OCI-LY1 (cell line): ENCODE data around the gene DHRS3.

Experiments
- H2AFZ ChIP-seq: fragments of 200-600 bp; sonication (generic), shearing (Covaris generic); 2 replicates; pipeline ENCODE4 v1.6.0; 2014; ENCODE audit warnings: antibody characterized with exemption, mild to moderate bottlenecking, low read length
- H3F3A ChIP-seq: fragments of 200-600 bp; sonication (generic), shearing (Covaris generic); 2 replicates; pipeline ENCODE4 v1.6.0; 2014; ENCODE audit warnings: mild to moderate bottlenecking, antibody characterized with exemption, low read length, moderate library complexity; ENCODE audit not compliant: insufficient read depth
- H3K27ac ChIP-seq: fragments of 200-600 bp; sonication (generic); 2 replicates; pipeline ENCODE4 v1.5.1; 2014; ENCODE audit warnings: low read length, mixed run types, mild to moderate bottlenecking, low read depth; ENCODE audit not compliant: poor library complexity, severe bottlenecking
- H3K27me3 ChIP-seq: fragments of 200-600 bp; sonication (generic); 2 replicates; pipeline ENCODE4 v1.6.0; 2014; ENCODE audit warnings: antibody characterized with exemption, mild to moderate bottlenecking, low read length, moderate library complexity; ENCODE audit not compliant: insufficient read depth
- H3K36me3 ChIP-seq: fragments of 200-600 bp; sonication (generic); 2 replicates; pipeline ENCODE4 v1.6.1; 2014; ENCODE audit warnings: mild to moderate bottlenecking, antibody characterized with exemption, low read length, moderate library complexity, mixed read lengths; ENCODE audit not compliant: insufficient read depth
- H3K4me1 ChIP-seq: fragments of 200-600 bp; sonication (generic); 2 replicates; pipeline ENCODE4 v1.5.1; 2014; ENCODE audit warnings: mild to moderate bottlenecking, low read length, moderate library complexity; ENCODE audit not compliant: insufficient read depth, severe bottlenecking
- H3K4me2 ChIP-seq: fragments of 200-600 bp; sonication (generic), shearing (Covaris generic); 2 replicates; pipeline ENCODE4 v1.6.1; 2014; ENCODE audit warnings: low read length
- H3K4me3 ChIP-seq: fragments of 200-600 bp; sonication (generic); 2 replicates; pipeline ENCODE4 v1.5.1; 2014; ENCODE audit warnings: low read length, low read depth, mild to moderate bottlenecking, mixed read lengths; ENCODE audit not compliant: poor library complexity, severe bottlenecking
- H3K79me2 ChIP-seq: fragments of 200-600 bp; shearing (Covaris generic); 2 replicates; pipeline ENCODE4 v1.6.1; 2016; ENCODE audit warnings: mixed run types, low read length, mixed read lengths; ENCODE audit not compliant: insufficient read depth
- H3K9ac ChIP-seq: fragments of 200-600 bp; sonication (generic), shearing (Covaris generic); 2 replicates; pipeline ENCODE4 v1.6.1; 2014; ENCODE audit warnings: mild to moderate bottlenecking, low read length, mixed read lengths
- H3K9me2 ChIP-seq: fragments of 200-600 bp; sonication (generic), shearing (Covaris generic); 2 replicates; pipeline ENCODE4 v1.6.1; 2014; ENCODE audit warnings: low read depth, mild to moderate bottlenecking, low read length, mixed read lengths
- H3K9me3 ChIP-seq: fragments of 200-600 bp; shearing (Covaris generic); 2 replicates; pipeline ENCODE4 v1.6.1; 2014; ENCODE audit warnings: low read length, mixed read lengths
- H4K20me1 ChIP-seq: fragments of 200-600 bp; sonication (generic), shearing (Covaris generic); 2 replicates; pipeline ENCODE4 v1.6.0; 2016; ENCODE audit warnings: mild to moderate bottlenecking, low read length; ENCODE audit not compliant: insufficient read depth
- EZH2 ChIP-seq: fragments of 200-600 bp; sonication (generic), shearing (Covaris generic); IDR thresholded peaks from 2 replicates; pipeline ENCODE4 v1.8.0; 2017; ENCODE audit warnings: borderline replicate concordance, mixed run types, mild to moderate bottlenecking, antibody characterized with exemption, low read length, moderate library complexity, mixed read lengths
- TF ChIP-seq, protein P1 (sequence below): fragments of 200-600 bp; sonication (generic), shearing (Covaris generic); IDR thresholded peaks from 2 replicates; pipeline ENCODE4 v1.5.1; 2017; ENCODE audit warnings: mild to moderate bottlenecking, antibody characterized with exemption, low read length, moderate library complexity, mixed read lengths

The DHRS3 gene

DNA sequence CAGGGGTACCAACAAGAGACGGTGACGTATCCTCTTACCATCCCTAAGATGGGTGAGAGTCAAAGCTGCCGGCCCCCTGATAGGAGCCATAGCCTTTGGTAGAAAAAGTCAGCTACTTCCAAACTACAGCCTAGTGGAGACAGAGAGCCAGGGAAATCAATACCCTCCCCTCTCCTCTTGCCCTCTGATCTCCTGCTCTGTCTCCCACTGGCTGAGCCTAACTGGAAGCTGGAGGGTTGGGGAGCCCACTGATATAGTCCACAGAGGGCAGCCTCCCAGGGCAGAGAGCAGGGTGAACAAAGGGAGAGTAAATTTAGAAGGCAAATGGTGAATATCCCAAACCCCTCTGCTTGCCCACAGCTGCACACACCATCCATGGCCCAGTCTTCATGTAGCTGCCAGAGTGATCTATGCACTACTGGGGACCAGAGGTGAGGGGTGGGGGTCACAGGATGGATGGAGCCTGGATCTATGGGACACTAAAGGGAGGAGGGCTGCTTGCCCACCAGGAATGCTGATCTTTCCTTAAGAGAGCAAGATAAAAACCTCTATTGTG is 80.0 kb downstream of the DHRS3 start:
- Histone ChIP-seq H3F3A (no peaks in the 10 kb centered on the region), H2AFZ (no peak overlapping the region), H3K27me3 (no peaks in the 10 kb centered on the region), H3K9me2 (no peaks in the 10 kb centered on the region), H3K4me3 (no peak overlapping the region), H3K36me3 (no peaks in the 10 kb centered on the region), H4K20me1 (no peaks in the 10 kb centered on the region), H3K27ac (no peak overlapping the region), H3K9me3 (no peaks in the 10 kb centered on the region; the same call in 1 of the 2 replicates), H3K79me2 (no peaks in the 10 kb centered on the region), H3K4me1 (no peaks in the 10 kb centered on the region), H3K9ac (no peak overlapping the region), H3K4me2 (no peak overlapping the region)
- no peak for TF ChIP-seq EZH2
- TF ChIP-seq, protein P1, sequence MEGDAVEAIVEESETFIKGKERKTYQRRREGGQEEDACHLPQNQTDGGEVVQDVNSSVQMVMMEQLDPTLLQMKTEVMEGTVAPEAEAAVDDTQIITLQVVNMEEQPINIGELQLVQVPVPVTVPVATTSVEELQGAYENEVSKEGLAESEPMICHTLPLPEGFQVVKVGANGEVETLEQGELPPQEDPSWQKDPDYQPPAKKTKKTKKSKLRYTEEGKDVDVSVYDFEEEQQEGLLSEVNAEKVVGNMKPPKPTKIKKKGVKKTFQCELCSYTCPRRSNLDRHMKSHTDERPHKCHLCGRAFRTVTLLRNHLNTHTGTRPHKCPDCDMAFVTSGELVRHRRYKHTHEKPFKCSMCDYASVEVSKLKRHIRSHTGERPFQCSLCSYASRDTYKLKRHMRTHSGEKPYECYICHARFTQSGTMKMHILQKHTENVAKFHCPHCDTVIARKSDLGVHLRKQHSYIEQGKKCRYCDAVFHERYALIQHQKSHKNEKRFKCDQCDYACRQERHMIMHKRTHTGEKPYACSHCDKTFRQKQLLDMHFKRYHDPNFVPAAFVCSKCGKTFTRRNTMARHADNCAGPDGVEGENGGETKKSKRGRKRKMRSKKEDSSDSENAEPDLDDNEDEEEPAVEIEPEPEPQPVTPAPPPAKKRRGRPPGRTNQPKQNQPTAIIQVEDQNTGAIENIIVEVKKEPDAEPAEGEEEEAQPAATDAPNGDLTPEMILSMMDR = no peak

DNA sequence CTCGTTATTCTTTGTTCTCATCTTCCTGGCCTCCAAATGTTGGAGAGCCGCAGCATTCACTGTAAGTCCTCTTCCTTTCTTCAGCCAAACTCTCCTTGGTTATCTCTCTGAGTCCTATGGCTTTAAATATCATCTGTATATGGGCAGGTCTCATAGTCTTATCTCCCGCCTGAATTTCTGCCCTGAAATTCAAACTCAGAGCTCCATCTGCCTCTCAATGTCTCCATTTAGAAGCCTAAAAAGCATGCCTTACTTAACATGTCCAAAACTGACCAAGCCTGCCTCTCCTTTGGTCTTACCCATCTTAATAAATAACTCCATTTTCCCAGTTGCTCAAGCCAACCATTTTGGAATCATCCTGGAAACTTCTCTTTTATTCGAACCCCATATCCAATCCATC is 80.7 kb downstream of the DHRS3 start:
- H3K9ac ChIP-seq = no peak overlapping the region
- H2AFZ ChIP-seq = no peak overlapping the region
- no peaks in the 10 kb centered on the region for H3K79me2 ChIP-seq
- no peaks in the 10 kb centered on the region; the same call in 1 of the 2 replicates for H3K9me3 ChIP-seq
- H3K4me2 ChIP-seq = no peak overlapping the region
- H3K4me1 ChIP-seq = no peaks in the 10 kb centered on the region
- H3K9me2 ChIP-seq = no peaks in the 10 kb centered on the region
- no peak overlapping the region for H3K27ac ChIP-seq
- no peaks in the 10 kb centered on the region for H3K27me3 ChIP-seq
- H3F3A ChIP-seq = no peaks in the 10 kb centered on the region
- H4K20me1 ChIP-seq = no peaks in the 10 kb centered on the region
- no peaks in the 10 kb centered on the region for H3K36me3 ChIP-seq
- TF ChIP-seq EZH2 = no peak
- TF ChIP-seq, protein P1 = no peak
- H3K4me3 ChIP-seq = no peak overlapping the region

DNA sequence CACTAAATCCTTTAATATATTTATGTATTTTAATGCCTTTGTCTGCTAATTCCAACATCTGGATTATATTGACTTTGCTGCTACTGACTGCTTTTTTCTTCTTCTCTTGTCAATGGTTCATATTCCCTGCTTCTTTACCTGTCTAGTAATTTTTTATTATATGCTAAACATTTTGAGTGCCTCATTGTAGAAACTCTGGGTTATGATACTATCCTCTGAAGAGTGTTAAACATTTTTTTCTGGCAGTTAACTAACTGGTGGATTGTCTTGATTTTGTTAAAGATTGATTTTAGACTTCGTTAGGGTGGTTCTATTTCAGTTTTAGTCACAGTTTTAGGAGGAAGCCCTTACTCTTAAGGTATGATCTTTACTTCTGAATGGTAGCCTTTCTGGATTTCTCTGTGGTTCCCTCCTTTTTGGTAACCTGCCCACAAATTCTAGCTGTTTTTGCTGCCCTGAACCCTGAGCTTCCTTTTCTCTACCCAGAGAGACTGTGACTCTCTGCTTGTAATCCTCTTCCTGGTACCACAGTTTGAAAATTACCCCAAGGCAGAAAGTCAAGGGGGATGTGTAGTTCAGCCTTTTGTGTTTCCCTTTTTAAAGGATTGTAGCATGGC is 81.9 kb downstream of the DHRS3 start:
- no peak overlapping the region for H3K27ac ChIP-seq
- TF ChIP-seq, protein P1 = no peak
- TF ChIP-seq EZH2 = no peak
- H3K9ac ChIP-seq = no peak overlapping the region
- H4K20me1 ChIP-seq = no peaks in the 10 kb centered on the region
- H3K27me3 ChIP-seq = no peaks in the 10 kb centered on the region
- H3K4me3 ChIP-seq = no peak overlapping the region
- H3K4me2 ChIP-seq = no peak overlapping the region
- H3K36me3 ChIP-seq = no peaks in the 10 kb centered on the region
- no peaks in the 10 kb centered on the region for H3K4me1 ChIP-seq
- no peaks in the 10 kb centered on the region for H3K79me2 ChIP-seq
- H3K9me2 ChIP-seq = no peaks in the 10 kb centered on the region
- no peaks in the 10 kb centered on the region for H3F3A ChIP-seq
- H2AFZ ChIP-seq = no peak overlapping the region
- H3K9me3 ChIP-seq = no peaks in the 10 kb centered on the region; the same call in 1 of the 2 replicates
